GM12874 (cell line): ENCODE measurements around the gene MYCT1.

Source experiments
- TF ChIP-seq, protein P1 (sequence below): IDR thresholded peaks from 2 replicates; pipeline ENCODE4 v1.5.1; 2011; ENCODE audit warnings: low read depth, mild to moderate bottlenecking, control low read depth, low read length, moderate library complexity; ENCODE audit not compliant: insufficient read depth

MYCT1 gene

DNA sequence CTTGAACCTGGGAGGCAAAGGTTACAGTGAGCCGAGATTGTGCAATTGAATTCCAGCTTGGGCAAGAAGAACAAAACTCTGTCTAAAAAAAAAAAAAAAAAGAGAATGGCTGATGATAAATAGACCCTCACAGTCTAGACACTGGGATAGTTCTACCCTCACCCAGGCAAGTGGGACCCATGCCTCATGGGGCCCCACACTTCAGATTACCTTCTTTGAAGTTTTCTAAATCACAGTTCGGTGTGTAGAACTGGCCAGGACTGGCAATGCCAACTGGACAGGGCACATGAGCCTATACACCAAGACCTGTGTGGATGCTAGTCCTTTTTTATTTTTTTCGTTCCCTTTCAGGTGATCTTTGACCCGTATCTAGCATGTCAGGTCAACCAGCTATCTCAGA is 28.6 kb downstream of the MYCT1 start:
- TF ChIP-seq, protein P1, sequence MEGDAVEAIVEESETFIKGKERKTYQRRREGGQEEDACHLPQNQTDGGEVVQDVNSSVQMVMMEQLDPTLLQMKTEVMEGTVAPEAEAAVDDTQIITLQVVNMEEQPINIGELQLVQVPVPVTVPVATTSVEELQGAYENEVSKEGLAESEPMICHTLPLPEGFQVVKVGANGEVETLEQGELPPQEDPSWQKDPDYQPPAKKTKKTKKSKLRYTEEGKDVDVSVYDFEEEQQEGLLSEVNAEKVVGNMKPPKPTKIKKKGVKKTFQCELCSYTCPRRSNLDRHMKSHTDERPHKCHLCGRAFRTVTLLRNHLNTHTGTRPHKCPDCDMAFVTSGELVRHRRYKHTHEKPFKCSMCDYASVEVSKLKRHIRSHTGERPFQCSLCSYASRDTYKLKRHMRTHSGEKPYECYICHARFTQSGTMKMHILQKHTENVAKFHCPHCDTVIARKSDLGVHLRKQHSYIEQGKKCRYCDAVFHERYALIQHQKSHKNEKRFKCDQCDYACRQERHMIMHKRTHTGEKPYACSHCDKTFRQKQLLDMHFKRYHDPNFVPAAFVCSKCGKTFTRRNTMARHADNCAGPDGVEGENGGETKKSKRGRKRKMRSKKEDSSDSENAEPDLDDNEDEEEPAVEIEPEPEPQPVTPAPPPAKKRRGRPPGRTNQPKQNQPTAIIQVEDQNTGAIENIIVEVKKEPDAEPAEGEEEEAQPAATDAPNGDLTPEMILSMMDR: no peak

DNA sequence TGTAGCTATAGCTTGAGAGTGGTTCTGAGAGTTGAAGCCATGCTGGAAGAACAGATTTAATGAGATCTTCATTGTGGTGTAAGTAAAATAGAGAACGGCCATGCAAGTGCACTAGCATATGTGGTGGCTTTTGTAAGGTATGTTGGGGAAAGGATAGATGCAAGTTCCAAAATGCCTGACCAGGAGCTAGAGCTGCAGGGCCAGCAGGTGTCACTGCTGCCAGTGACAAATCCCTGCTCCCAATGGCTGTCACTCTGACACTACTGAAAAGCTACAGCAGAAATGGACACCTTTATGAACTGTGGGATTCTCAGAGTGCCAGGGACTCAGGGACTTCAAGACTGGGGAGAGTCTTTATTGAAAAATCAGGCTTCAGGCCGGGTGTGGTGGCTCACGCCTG is 29.8 kb downstream of the MYCT1 start:
- TF ChIP-seq, protein P1: no peak

DNA sequence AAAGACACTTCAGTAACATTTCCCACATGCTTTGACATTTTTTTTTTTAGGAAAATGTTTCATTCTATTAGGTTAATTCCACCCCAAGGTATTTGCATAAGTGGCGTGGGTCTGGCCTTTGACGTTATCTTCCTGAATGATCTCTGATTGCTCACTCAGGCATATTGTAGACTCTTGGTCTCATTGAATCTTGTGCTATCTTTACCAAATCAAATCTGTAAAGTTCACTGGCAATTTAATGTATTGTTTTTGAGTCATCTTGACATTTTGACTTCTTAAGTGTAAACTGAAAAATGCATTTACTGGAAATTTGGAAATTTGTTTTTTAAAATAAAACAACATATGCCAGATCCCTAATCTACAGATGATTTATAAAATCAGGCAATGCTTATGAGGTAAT is 36.9 kb downstream of the MYCT1 start:
- TF ChIP-seq, protein P1: no peak

DNA sequence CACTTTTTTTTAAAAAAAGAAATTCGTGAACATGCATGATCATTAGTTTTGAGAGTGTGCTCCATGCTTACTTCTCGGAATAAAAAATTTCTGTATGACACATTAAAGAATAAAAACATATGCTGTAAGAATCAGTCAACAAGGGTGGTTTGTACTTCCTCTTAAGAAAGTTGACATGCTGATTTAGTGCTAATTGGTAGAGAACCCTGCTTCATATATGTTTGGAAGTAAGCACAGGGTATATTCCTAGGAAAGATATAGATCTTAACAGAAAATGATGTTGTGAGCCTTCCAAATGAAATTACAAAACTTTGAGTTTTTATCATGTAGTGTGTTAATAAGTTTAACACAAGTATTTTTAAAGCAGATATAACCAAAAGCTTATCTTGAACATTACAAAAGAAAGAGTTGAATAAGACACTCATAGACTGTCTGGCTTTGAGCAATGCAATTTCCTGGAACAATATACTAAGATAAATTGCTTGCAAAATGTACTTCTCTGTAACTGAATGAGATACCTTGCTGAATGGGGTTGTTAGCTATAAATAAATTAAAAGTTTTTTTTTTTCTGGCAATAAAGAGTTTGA is 39.1 kb downstream of the MYCT1 start:
- TF ChIP-seq, protein P1: no peak

DNA sequence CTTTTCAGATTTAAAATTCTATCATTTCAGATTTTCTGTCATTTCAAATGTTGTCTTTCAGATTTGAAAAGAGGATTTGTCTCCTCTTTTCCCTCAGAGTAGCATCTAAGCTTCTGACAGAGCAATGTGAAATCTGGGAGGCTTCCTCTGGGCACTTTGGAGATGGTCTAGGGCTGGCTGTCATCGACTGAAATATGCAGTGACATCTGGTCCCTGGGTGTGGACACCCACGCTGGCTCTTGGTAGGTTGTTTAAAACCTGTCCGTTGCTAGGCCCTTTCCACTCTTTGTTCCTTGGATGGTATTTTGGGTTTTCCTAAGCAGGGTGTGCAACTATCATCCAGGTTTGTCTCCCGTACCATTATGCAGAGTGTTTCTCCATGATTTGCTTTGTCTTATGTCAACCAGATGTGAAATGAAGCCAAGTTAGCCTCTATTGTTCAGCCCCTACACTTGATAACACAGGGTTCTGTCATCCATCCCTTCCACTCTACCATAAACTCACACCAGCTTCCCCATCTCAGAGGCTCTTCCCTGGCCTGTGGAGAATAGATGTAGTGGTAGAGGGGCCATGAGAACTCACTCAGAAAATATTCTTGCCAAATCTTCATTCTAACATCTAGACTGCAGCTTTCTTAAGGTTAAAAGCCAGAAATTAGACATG is 47.9 kb downstream of the MYCT1 start:
- TF ChIP-seq, protein P1: no peak

DNA sequence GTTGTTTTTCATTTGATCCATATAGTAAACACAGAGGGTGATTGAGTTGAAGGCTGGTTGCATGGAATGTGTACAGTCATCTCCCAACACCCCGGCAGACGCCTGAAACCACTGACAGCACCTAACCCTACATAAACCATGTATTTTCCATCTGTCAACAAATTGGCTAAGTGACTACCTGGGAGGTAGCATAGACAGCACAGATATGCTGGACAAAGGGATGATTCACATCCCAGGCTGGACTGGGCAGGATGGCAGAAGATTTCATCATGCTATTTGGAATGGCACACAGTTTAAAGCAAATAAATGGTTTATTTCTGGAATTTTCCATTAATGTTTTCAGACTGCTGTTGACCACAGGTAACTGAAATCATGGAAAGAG is 48.5 kb downstream of the MYCT1 start:
- TF ChIP-seq, protein P1: no peak

DNA sequence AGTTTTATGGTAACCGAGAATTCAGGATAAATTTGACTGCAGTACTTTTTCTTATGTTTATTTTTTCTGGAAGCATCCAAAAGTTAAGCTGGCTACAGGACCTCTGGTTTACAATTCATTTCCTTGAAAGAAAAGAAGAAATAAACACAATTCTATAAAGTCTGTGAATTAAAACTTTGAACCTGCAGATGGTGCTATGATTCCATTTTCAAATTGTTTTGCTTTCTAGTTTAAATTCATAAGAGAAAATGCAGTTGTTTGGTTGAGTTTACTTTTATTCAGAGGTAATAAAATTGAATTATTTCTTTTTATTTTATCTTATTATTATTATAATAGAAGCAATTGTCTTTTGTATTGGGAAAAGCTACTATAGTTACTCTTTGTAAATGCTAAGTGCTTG is 51.1 kb downstream of the MYCT1 start:
- TF ChIP-seq, protein P1: no peak
